Tibial nerve (tissue), 3 donors: Measurements from ENCODE around the gene SELENOS.

Experiments
- CTCF ChIP-seq, 5 experiments: fragments of 200-600 bp in 3 of 5; fragments of 450-650 bp in 2 of 5; sonication (generic) in 3 of 5; IDR thresholded peaks; one replicate each; pipeline ENCODE4 v1.5.1; 2016 to 2019; ENCODE audit warnings: antibody characterized with exemption in 5 of 5, mild to moderate bottlenecking in 3 of 5, moderate library complexity in 2 of 5
- POLR2A ChIP-seq, 2 donors: fragments of 450-650 bp; IDR thresholded peaks; one replicate each; pipeline ENCODE4 v1.6.1; 2017; ENCODE audit warnings: antibody characterized with exemption in 2 of 2, mild to moderate bottlenecking in 2 of 2, moderate library complexity in 2 of 2

- TF ChIP-seq CTCF (IDR thresholded peaks at IDR 0.05) (no peak), POLR2A (IDR thresholded peaks at IDR 0.05) (no peak)
These were observed 38.5 kb upstream of the SELENOS start for GRCh38 chr15:101315736-101316135.
